Measurements from ENCODE around the gene TBC1D16.

The TBC1D16 gene

GRCh38 chr17:80021600-80021999 is 14.1 kb downstream of the TBC1D16 start:
- no peak for TF ChIP-seq CTCF (conservative IDR thresholded peaks at IDR 0.05)
- no peak overlapping the region for H3K27ac ChIP-seq

GRCh38 chr17:80018917-80019651 is 16.6 kb downstream of the TBC1D16 start:
- TF ChIP-seq CTCF (conservative IDR thresholded peaks at IDR 0.05) = no peak
- H3K27ac ChIP-seq = peak overlapping the region; percentile 15; the same call in 1 of the 2 replicates

- no peak for TF ChIP-seq CTCF (conservative IDR thresholded peaks at IDR 0.05)
- no peak overlapping the region for H3K27ac ChIP-seq
Observed at GRCh38 chr17:80017226-80018010, 18.3 kb downstream of the TBC1D16 start.

- H3K27ac ChIP-seq = no peak overlapping the region
- TF ChIP-seq CTCF (conservative IDR thresholded peaks at IDR 0.05) = no peak
Observed at GRCh38 chr17:80012765-80013741, 22.6 kb downstream of the TBC1D16 start.

GRCh38 chr17:80011989-80012555 is 23.6 kb downstream of the TBC1D16 start:
- no peak overlapping the region for H3K27ac ChIP-seq
- no peak for TF ChIP-seq CTCF (conservative IDR thresholded peaks at IDR 0.05)

- peak overlapping the region; percentile 79 for H3K27ac ChIP-seq
- no peak for TF ChIP-seq CTCF (conservative IDR thresholded peaks at IDR 0.05)
Observed at GRCh38 chr17:80010283-80010858, 25.3 kb downstream of the TBC1D16 start.
